Heart left ventricle (tissue), 13 donors: ENCODE data around the gene CCR3.

Source experiments
- CTCF ChIP-seq, 12 donors: fragments of 200-600 bp; sonication (generic) in 4 of 12; IDR thresholded peaks; one replicate each; pipeline versions ENCODE4 v1.5.0 to v1.8.0; 2018 to 2022; ENCODE audit warnings: antibody characterized with exemption in 12 of 12, mild to moderate bottlenecking in 5 of 12
- POLR2A ChIP-seq, 2 donors: fragments of 450-650 bp; IDR thresholded peaks; one replicate each; pipeline ENCODE4 v1.6.1; 2017; ENCODE audit warnings: antibody characterized with exemption in 2 of 2, mild to moderate bottlenecking in 2 of 2, moderate library complexity in 2 of 2
- donor health status: ischemic (EF 13 %, LVEDD 7.1; RV severe dilation, severe dysfunction).
- donor health status: DM: no; HTN: yes; CAD: no.
- donor health status: DM: no; HTN: no; CAD: no.
- donor health status: ischemic (EF 25% LVEDD 6.9; RV normal size, moderate dysfunction).
- donor health status: ischemic (EF 25% LVEDD 5.7; RV mildly dilated, moderate dysfunction).
- donor health status: ischemic (EF 35%, LVEDD 5.7; RV mildly dilated, moderate dysfunction).
- donor health status: nonischemic (EF 11% LVEDD 7.7; RV severe dilation, severe dysfunction).
- donor health status: DM: yes; HTN: yes; CAD: no.
- donor health status: PGD.
- donor health status: ischemic (EF 29% LVEDD 5.4; RV normal size, mild dysfunction).
- donor health status: nonischemic (EF 23%, LVEDD 6.1; RV moderate dilation, normal function).

- TF ChIP-seq CTCF (IDR thresholded peaks at IDR 0.05) = no peak
- no peak for TF ChIP-seq POLR2A (IDR thresholded peaks at IDR 0.05)
Measured at GRCh38 chr3:46289966-46290365, 47.7 kb downstream of the CCR3 start.
